NCI-H1092 treated with DMSO at 0.1 percent for 48 hours (cell line): ENCODE results near the gene PWWP2B.

Experiments
- DNase-seq: peaks from one replicate; lab custom pipeline; 2025; lab: John Stamatoyannopoulos, UW

Gene PWWP2B

GRCh38 chr10:132460691-132461090 is 63.7 kb downstream of the PWWP2B start:
- no peak for DNase-seq

- no peak for DNase-seq
Measured at GRCh38 chr10:132461103-132461682, 64.2 kb downstream of the PWWP2B start.

- no peak for DNase-seq
Measured at GRCh38 chr10:132461683-132462231, 64.8 kb downstream of the PWWP2B start.

- no peak for DNase-seq
Measured at GRCh38 chr10:132462463-132463332, 65.7 kb downstream of the PWWP2B start.

GRCh38 chr10:132463333-132464255 is 66.6 kb downstream of the PWWP2B start:
- DNase-seq = no peak

- DNase-seq = no peak
Measured at GRCh38 chr10:132464256-132465192, 67.5 kb downstream of the PWWP2B start.

- DNase-seq = no peak
Measured at GRCh38 chr10:132465193-132465888, 68.3 kb downstream of the PWWP2B start.

GRCh38 chr10:132465889-132466519 is 69.0 kb downstream of the PWWP2B start:
- no peak for DNase-seq

GRCh38 chr10:132466520-132467463 is 69.8 kb downstream of the PWWP2B start:
- DNase-seq = no peak
